NCI-H2081 treated with DMSO at 0.1 percent for 48 hours (cell line): Measurements from ENCODE around the gene PROZ.

Source experiments
- DNase-seq: peaks from one replicate; lab custom pipeline; 2025; lab: John Stamatoyannopoulos, UW

Gene PROZ

DNA sequence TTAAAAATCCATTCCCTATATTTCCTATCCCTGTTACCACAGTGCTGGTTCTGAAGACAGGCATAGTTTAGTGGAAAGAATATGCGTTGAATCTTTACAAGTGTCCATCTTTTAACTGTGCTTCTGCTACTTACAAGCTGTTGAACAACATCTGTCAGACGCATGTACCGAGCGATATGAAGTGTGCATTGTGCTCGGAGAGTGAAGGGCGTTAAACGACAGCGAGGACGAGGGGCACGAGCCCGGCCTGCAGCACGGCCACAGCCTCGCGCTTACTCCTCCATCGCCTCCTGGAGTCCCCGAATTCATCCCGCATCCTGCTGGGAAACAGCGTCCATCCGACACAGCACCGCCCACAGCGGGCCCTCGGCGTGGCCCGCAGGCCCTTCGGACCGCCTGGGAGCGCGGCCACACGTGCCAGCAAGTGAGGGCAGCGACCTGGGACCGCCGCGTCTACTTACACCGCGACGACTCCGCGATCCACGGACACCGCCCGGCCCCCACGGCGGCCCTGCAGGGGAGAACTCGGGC lies 49.5 kb downstream of the PROZ start:
- no peak for DNase-seq

DNA sequence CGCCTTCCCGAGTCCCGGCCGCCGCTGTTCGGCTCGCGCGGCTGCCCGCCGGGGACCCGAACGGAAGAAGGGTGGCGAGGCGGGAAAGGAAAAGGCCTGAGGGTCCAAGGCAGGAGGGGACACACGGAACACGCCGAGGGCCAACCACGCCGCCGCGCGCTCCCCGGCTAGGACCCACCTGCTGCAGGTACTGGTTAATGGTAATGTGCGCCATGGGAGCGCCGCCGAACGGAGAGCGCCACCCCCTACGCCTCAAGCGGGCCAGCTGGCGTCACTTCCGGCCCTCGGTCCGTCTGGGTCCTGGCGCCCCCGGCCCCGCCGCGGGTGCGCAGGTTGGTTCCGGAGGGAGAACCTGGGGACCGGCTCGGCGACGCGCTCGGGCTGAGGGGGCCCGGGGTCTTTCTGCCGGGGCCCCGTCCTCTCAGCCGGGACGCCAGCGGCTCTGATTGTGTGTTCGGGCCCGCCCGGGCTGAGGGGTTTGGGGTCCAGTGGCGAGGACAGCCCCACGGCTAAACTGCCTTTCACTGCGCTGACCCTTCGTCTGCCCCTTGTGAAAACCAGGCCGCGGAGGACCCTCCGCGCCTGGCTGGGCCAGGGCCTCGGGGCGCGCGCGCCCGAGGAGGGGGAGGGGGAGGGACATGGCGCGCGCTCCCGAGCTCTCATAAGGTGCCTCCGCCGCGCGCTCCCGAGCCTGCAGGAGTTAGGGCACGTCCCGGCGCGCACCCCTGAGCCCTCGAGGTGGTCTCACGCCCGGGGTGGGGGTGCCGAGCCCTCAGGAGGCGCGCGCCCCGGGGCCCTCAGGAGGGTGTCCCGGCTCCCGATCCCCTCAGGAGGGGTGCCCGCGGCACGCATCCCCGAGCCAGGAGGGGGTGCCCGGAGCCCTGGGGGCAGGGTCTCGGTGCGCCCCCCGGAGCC lies 50.2 kb downstream of the PROZ start, which contains the start of gene PCID2:
Gene PCID2, minus strand, starts transcription at position 249 of the 915 bp plus-strand sequence. Its CDS starts 35 bp downstream, at position 214.
- peak; percentile 19 for DNase-seq

DNA sequence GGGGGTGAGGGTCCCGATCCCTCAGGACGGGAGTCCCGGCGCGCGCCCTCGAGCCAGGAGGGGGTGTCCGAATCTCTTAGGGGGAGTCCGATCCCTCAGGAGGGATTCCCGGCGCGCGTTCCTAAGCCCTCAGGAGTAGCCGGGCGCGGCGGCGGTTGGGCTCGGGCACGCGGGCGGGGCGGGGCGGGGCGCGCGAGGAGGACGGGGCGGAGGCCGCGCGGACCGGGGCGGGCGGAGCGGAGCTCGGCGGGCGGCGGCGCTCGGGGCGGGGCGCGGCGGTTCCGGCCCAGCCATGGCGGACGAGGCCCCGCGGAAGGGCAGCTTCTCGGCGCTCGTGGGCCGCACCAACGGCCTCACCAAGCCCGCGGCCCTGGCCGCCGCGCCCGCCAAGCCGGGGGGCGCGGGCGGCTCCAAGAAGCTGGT lies 50.9 kb downstream of the PROZ start, which contains the start of gene CUL4A:
Gene CUL4A, plus strand, starts transcription at position 278 of the 423 bp plus-strand sequence. Its CDS starts 15 bp downstream, at position 293.
- DNase-seq = no peak

DNA sequence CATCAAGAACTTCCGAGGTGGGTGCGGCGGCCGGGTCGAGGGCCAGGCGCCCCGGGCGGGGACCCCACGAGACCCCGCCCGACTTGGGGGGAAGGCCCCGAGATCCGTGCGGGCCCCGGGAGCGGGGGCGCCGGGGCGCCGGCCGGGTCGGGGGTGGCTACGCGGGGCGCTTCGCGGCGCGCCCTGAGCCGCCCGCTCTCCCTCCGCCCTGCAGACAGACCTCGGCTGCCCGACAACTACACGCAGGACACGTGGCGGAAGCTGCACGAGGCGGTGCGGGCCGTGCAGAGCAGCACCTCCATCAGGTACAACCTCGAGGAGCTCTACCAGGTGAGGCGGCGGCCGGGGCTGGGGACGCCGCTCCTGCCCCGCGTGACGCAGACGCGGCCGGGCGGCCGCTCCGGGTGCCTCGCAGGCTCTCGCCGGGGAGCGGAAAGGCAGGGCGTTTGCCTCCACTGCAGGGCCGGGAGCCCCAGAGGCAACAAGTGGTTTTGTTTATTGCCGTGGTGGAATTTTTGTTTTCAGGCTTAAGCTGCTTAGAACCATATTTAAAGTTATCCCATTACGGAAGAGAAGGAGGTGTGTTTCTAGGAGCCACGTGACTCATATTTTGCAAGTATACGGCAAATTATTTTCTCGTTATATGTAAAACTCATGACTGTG lies 51.4 kb downstream of the PROZ start:
- no peak for DNase-seq

DNA sequence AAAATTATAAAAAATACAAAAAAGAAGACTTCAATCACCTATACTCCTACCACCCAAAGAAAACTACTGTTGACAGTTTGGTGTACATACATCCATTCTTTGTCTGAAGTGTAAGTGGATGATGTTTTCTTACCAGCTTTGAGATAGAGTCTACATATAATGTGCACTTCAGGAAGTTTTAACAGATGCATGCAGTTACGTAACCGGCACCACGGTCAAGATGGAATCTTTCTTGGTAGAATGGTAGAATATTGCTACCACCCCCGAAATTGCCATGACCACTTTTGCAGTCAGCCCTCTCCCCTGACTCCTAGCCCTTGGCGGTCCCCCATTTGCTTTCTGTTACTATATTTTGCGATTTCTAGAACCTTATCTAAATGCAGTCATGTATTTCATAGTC lies 52.4 kb downstream of the PROZ start:
- no peak for DNase-seq

DNA sequence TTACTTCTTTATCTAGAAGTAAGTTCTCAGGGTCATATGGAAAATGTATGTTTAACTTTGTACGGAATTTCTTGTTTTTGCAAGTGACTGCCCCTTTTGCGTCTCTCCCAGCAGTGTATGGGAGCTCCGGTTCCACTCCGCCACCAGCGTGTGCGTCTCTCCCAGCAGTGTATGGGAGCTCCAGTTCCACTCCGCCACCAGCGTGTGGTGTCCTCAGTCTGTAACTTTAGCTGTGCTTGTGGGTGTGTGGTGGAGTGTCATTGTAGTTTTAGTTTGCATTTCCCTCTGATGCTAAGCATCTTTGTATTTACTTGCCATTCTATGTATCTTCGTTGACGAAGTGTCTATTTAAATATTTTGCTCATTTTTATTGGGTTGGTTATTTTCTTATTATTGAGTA lies 53.3 kb downstream of the PROZ start:
- no peak for DNase-seq

DNA sequence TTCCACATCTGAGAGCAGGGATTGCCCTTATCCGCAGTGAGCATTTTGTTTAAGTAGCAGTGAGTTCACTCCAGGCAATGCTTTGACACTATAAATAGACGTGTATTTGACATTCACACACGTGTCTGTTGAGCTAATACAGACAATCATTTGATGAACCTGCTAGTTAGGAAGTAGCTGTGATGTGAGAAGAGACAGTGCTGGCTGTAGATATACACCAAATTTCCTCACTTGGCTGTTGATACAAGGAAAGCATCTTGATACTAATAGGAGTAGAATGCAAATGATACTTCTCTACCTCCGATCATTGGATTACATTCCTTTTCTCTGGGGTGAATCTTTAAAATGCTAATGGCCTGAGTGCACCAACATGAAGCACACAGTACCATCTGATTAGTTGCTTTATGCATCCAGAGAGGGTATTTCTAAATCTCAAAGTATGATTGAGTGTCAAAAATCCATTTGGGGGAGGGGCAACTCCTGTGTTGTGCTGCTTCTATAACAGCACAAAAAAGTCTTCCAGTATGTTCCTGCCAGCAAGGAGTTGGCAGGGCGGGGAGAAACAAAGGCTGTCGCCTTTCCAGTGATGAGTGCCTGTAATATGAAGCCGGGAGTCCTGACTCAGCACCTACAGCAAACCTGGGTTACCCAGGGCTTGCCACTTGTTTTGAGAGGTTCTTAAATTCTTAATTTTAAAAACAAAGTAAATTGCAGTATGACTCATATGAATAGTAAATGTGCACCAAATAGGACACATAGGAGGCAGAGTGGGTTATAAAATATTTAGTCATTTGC lies 58.0 kb downstream of the PROZ start:
- no peak for DNase-seq

DNA sequence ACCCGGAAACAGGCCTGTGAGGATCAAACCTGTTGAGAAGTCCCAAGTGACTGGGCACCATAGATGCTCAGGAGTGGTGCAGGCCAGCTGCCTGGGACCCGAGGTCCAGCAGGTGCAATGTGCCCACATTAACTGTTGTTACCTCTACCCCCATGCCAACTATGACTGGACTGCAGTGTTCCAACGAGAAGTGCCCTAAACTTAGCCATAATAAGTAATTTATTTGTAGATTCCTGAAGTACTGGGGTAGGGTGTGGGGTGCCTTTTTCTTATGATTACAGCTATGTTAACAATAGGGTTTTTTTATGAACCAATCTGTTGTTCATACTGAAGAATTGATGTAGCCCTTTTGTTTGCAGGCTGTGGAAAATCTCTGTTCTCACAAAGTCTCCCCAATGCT lies 60.1 kb downstream of the PROZ start:
- DNase-seq = no peak

DNA sequence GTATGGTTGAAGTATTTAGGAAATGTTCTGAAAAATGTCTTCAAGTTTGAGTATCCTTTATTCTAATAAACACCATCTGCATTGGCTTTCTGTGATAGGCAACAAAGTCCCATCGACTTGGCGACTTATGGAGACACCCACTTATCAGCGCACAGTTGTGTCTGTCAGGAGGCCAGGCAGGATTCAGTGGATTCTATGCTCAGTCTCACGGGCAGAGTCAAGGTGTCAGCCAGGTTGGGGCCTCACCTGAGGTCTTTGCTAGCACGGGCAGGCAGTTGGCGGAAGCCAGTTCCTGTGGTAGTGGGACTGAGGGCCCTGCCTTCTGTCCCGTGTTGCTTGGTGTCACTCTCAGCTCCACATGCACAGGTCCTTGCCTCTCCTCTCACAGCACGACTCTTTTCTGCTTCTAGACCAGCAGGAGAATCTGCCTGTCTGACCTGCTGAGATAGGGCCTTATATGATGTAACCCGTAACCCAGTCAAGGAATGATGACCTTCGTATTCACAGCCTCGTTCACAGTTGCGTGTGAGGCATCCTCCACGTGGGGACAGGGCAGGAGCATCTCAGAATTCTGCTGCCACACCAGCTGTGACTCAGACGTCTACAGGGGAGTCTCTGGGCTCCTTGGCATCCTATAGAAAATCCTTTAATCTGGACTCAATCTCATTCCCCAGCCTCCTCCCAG lies 61.0 kb downstream of the PROZ start:
- DNase-seq = no peak

DNA sequence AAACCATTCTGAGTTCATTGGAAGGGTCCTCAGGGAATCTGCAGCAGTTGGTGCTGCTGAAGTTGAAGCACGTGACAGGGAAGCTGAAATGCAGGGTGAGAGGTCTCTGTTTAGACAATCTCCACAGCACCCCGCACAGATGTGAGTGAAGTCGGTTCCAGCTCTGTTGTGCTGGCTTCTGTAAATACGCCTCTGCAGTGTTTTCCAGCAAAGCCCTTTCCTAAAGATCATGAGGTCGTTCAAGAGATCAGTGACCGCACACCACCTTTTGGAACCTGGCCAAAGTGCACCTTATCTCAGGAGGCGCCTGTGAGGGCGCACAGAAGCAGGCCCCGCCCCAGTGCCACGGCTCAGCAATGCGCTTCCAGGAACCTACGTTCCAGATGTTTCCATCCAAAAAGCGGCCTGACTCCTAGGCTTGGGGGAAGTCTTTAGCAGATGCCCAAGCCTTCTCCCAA lies 61.7 kb downstream of the PROZ start:
- no peak for DNase-seq

DNA sequence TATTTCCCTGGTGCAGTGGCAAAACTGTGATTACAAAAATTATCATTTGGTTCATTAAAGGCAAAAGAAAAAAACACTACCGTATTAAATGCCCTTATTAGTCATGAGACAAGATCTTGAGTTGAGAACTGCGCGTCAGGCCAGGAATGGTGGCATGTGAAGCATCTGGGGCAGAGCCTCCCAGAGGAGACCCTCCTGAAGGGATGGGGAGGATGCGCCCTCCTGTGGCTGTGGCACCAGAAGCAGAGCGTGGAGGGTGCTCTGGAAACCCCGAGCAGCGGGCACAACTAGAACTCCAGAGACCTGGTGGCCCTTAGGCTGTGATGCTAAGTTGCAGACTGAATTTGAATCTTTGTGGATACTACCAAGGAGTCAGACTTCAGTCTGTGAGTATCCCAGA lies 62.4 kb downstream of the PROZ start:
- no peak for DNase-seq
